HepG2 (cell line): ENCODE data around the gene NEURL2. TPM values are rescaled to one million over a fixed set of nuclear protein-coding genes. Genes with fewer than 3 reads are reported as not detected.
A peak's percentile ranks its signal among the peaks of the same experiment; 100 is the strongest.

Experiments used
- ATF7-NPFF ChIP-seq: sonication (generic); formaldehyde crosslinking; IDR thresholded peaks from 2 replicates; pipeline ENCODE4 v1.8.1; 2023; ENCODE audit warnings: mild to moderate bottlenecking, low read depth, missing genetic modification reagents, moderate library complexity
- BCL3 ChIP-seq: sonication (generic); formaldehyde crosslinking; IDR thresholded peaks from 2 replicates; pipeline ENCODE4 v1.5.1; 2020; ENCODE audit warnings: mild to moderate bottlenecking, missing genetic modification reagents, moderate library complexity
- FOXC1 ChIP-seq: sonication (generic); formaldehyde crosslinking; IDR thresholded peaks from 2 replicates; pipeline ENCODE4 v1.8.0; 2022; ENCODE audit warnings: mild to moderate bottlenecking, missing genetic modification reagents, borderline replicate concordance
- HDAC1 ChIP-seq: sonication (generic); formaldehyde crosslinking; IDR thresholded peaks from 2 replicates; pipeline ENCODE4 v1.5.1; 2020; ENCODE audit warnings: mild to moderate bottlenecking, missing genetic modification reagents
- HES4 ChIP-seq: sonication (generic); formaldehyde crosslinking; IDR thresholded peaks from 2 replicates; pipeline ENCODE4 v1.9.0; 2021; ENCODE audit warnings: mild to moderate bottlenecking, missing genetic modification reagents, borderline replicate concordance
- MEIS1 ChIP-seq: sonication (generic); formaldehyde crosslinking; IDR thresholded peaks from 2 replicates; pipeline ENCODE4 v1.9.0; 2021; ENCODE audit warnings: mild to moderate bottlenecking, missing genetic modification reagents, moderate library complexity, borderline replicate concordance
- MXI1 ChIP-seq: IDR thresholded peaks from 3 replicates; pipeline ENCODE4 v1.6.1; 2012; ENCODE audit warnings: low read depth, low read length, inconsistent platforms, borderline replicate concordance
- NR2C2 ChIP-seq: sonication (generic); formaldehyde crosslinking; IDR thresholded peaks from 2 replicates; pipeline ENCODE4 v1.4.0; 2020; ENCODE audit warnings: missing genetic modification reagents, mild to moderate bottlenecking, moderate library complexity, borderline replicate concordance
- PAXIP1 ChIP-seq: sonication (generic); formaldehyde crosslinking; conservative IDR thresholded peaks from 2 replicates; pipeline ENCODE4 v1.4.0; 2020; ENCODE audit warnings: mild to moderate bottlenecking, missing genetic modification reagents, moderate library complexity
- SALL1 ChIP-seq: sonication (generic); formaldehyde crosslinking; IDR thresholded peaks from 2 replicates; pipeline ENCODE4 v1.8.0; 2022; ENCODE audit warnings: mild to moderate bottlenecking, missing genetic modification reagents
- SP5 ChIP-seq: IDR thresholded peaks from 2 replicates; pipeline ENCODE4 v1.6.1; 2016; ENCODE audit warnings: low read depth, borderline replicate concordance
- ZKSCAN5 ChIP-seq: sonication (generic); formaldehyde crosslinking; IDR thresholded peaks from 2 replicates; pipeline ENCODE4 v1.5.1; 2020; ENCODE audit warnings: mild to moderate bottlenecking, missing genetic modification reagents
- ZMYM3 ChIP-seq: sonication (generic); formaldehyde crosslinking; IDR thresholded peaks from 2 replicates; pipeline ENCODE4 v1.5.1; 2020; ENCODE audit warnings: mild to moderate bottlenecking, missing genetic modification reagents
- ZNF230 ChIP-seq: sonication (generic); formaldehyde crosslinking; IDR thresholded peaks from 2 replicates; pipeline ENCODE4 v1.4.0; 2020; ENCODE audit warnings: mild to moderate bottlenecking, missing genetic modification reagents
- ZNF251 ChIP-seq: sonication (generic); formaldehyde crosslinking; IDR thresholded peaks from 2 replicates; pipeline ENCODE4 v1.9.0; 2021; ENCODE audit warnings: mild to moderate bottlenecking, missing genetic modification reagents
- ZNF292 ChIP-seq: sonication (generic); formaldehyde crosslinking; IDR thresholded peaks from 2 replicates; pipeline ENCODE4 v1.8.1; 2022; ENCODE audit warnings: mild to moderate bottlenecking, low read depth, missing genetic modification reagents, borderline replicate concordance
- ZNF331 ChIP-seq: sonication (generic); formaldehyde crosslinking; IDR thresholded peaks from 2 replicates; pipeline ENCODE4 v1.4.0; 2020; ENCODE audit warnings: missing genetic modification reagents
- ZNF503 ChIP-seq: sonication (generic); formaldehyde crosslinking; IDR thresholded peaks from 2 replicates; pipeline ENCODE4 v1.4.0; 2020; ENCODE audit warnings: missing genetic modification reagents
- ZNF619 ChIP-seq: sonication (generic); formaldehyde crosslinking; IDR thresholded peaks from 2 replicates; pipeline ENCODE4 v1.4.0; 2020; ENCODE audit warnings: mild to moderate bottlenecking, missing genetic modification reagents
- ZNF761 ChIP-seq: sonication (generic); formaldehyde crosslinking; conservative IDR thresholded peaks from 2 replicates; pipeline ENCODE4 v1.4.0; 2020; ENCODE audit warnings: mild to moderate bottlenecking, missing genetic modification reagents
- ZNF780A ChIP-seq: sonication (generic); formaldehyde crosslinking; IDR thresholded peaks from 2 replicates; pipeline ENCODE4 v1.8.0; 2022; ENCODE audit warnings: mild to moderate bottlenecking, missing genetic modification reagents, moderate library complexity
- ZNF891 ChIP-seq: sonication (generic); formaldehyde crosslinking; IDR thresholded peaks from 2 replicates; pipeline ENCODE4 v1.5.0; 2020; ENCODE audit warnings: mild to moderate bottlenecking, missing genetic modification reagents
- polyA plus RNA-seq, 8 experiments: library from polyadenylated mRNA; depleted of rRNA in 3 of 8; stranded (reverse) in 7 of 8; unstranded in 1 of 8; fragments of >200 nt; fragmentation: Illumina TruSeq in 4 of 8; extraction: Trizol in 4 of 8; gene quantifications; 2 replicates each; pipeline versions ENCODE4 v1.2.1 to v1.2.3, GENCODE V29; 2011 to 2016; ENCODE audit warnings: low read depth in 4 of 8, missing spikeins in 1 of 8, mixed read lengths in 1 of 8; ENCODE audit not compliant: insufficient read depth in 1 of 8
- total RNA-seq, 5 experiments: library from RNA; depleted of rRNA; stranded (reverse); fragments of >200 nt; fragmentation: Illumina TruSeq; extraction: Trizol; gene quantifications; 2 replicates each; pipeline ENCODE4 v1.2.3, GENCODE V29; 2016; ENCODE audit warnings: low read depth in 1 of 5

NEURL2 gene
- total and polyA plus RNA-seq, 2 of the 13 experiments (the other 11 are each of a cell fraction or from before 2014, with no cell fraction given), result 7.2 to 9.7 TPM

GRCh38 chr20:45911486-45912343 lies 20.7 kb upstream of the NEURL2 start, which contains the start of gene PLTP (continued):
- no peak for TF ChIP-seq ZNF503
- TF ChIP-seq ZNF780A (CRISPR knock-in tag), result no peak
- TF ChIP-seq ZNF292 (CRISPR knock-in tag), result peak; percentile 91
- TF ChIP-seq MXI1, result peak; percentile 27; the same call in 1 of the 3 replicates
- TF ChIP-seq ZNF251 (CRISPR knock-in tag), result peak; percentile 77
- peak; percentile 57 for TF ChIP-seq ZMYM3 (CRISPR knock-in tag)
- TF ChIP-seq ZNF891 (CRISPR knock-in tag), result no peak
- peak; percentile 70; the same call in 1 of the 2 replicates for TF ChIP-seq ZNF761 (CRISPR knock-in tag)
- peak; percentile 93 for TF ChIP-seq ZNF230 (CRISPR knock-in tag)
- TF ChIP-seq MEIS1 (CRISPR knock-in tag), result peak; percentile 80
- 0 out of 2 replicates have a peak, but pooled peaks have one; percentile 2 for TF ChIP-seq ATF7-NPFF (CRISPR knock-in tag)
- TF ChIP-seq ZKSCAN5, result no peak
- peak; percentile 35; the same call in 1 of the 2 replicates for TF ChIP-seq SP5 (CRISPR knock-in tag)
- TF ChIP-seq FOXC1 (CRISPR knock-in tag), result peak; percentile 38; the same call in 1 of the 2 replicates
- no peak; the same call in 1 of the 2 replicates for TF ChIP-seq HDAC1
- TF ChIP-seq ZNF331 (CRISPR knock-in tag), result 0 out of 2 replicates have a peak, but pooled peaks have one; percentile 14
- peak; percentile 67 for TF ChIP-seq SALL1 (CRISPR knock-in tag)
- TF ChIP-seq NR2C2, result 0 out of 2 replicates have a peak, but pooled peaks have one; percentile 29
- 0 out of 2 replicates have a peak, but pooled peaks have one; percentile 22 for TF ChIP-seq ZNF619 (CRISPR knock-in tag)
- 0 out of 2 replicates have a peak, but pooled peaks have one; percentile 14 for TF ChIP-seq BCL3
- peak; percentile 66; the same call in 1 of the 2 replicates for TF ChIP-seq HES4
- 0 out of 2 replicates have a peak, but pooled peaks have one; percentile 36 for TF ChIP-seq PAXIP1
